Measurements from ENCODE around the gene AADACL4. TPM values are rescaled to one million over a fixed set of nuclear protein-coding genes. Genes with fewer than 3 reads are reported as not detected.

The AADACL4 gene
- total and polyA plus RNA-seq, 9 of the 15 experiments (the other 6 are each of a cell fraction or from before 2014, with no cell fraction given), result not detected

DNA sequence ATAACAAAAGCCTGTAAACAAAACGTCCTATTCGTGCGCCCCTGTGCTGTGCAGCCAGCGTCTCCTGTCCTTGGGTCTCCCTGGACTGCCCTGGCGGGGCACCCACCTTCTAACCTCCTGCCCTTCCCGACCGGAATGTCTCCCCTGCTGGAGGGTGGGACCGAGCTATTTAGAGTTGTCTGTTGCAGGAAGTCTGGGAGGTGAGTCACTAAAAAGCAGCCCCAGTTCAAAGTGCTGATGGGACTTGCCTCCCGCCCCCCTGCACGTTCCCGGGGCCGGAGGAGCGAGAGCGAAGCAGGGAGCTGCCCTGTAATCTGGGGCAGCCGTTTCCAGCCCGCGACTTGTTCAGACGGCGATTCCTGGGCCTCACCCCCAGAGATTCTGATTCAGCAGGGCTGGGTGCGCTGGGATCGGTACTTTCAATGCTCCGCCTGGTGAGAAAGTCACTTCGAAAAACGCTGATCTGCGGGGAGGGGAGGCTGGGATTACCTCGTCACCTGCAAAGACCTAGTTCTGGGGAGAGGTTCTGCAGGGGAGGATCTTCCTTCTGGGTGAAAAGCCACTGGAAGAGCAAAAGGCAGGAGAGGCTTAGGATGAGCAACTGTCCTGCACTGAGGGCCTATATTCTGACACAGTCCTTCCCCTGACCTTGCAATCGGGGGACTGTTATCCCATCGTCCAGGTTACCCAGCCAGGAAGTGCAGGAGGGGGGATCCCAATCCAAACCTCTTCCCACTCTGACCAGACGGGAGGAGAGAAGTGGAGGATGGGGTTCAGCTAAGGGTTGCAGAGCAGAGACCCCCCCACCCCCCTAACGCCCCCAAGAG is 24.7 kb upstream of the AADACL4 start:
- Histone ChIP-seq H3K4me3 (peak overlapping the region; percentile 71), H2AFZ (ENCODE audit: low read depth, low read length) (peak overlapping the region; percentile 58), H3K79me2 (ENCODE audit: control insufficient read depth, insufficient read depth, low read length) (peaks cover 63% of the 10 kb centered on the region), H3K4me2 (ENCODE audit: insufficient read depth, low read length) (peak overlapping the region; percentile 97), H3K9me1 (ENCODE audit: control insufficient read depth, insufficient read depth, low read length) (no peaks in the 10 kb centered on the region), H3K9ac (ENCODE audit: insufficient read depth in 1 of 2, low read depth in 2 of 2, low read length in 2 of 2) (peak overlapping the region; percentile 94 to 97), H3K27me3 (ENCODE audit: control insufficient read depth in 2 of 2, insufficient read depth in 2 of 2, low read length in 2 of 2) (no peaks in the 10 kb centered on the region), H3K4me1 (replicated peaks in 1 of 2; ENCODE audit: control insufficient read depth in 2 of 2, insufficient read depth in 2 of 2, low read length in 2 of 2) (peaks cover 27 to 40% of the 10 kb centered on the region in 2 experiments), H3K9me3 (replicated peaks; ENCODE audit: control insufficient read depth, insufficient read depth, low read depth, low read length) (0 out of 2 replicates have a peak, but pooled peaks cover 2% of the 10 kb centered on the region), H4K20me1 (replicated peaks; ENCODE audit: control insufficient read depth, insufficient read depth, low read length) (no peaks in the 10 kb centered on the region), H3K36me3 (ENCODE audit: control insufficient read depth, insufficient read depth, low read length) (peaks cover 12% of the 10 kb centered on the region; the same call in 1 of the 3 replicates), H3K27ac (ENCODE audit: extremely low read depth, low read depth, low read length) (peak overlapping the region; percentile 94)
- TSS peak; percentile 60 for BruUV-seq (replicated peaks)
- DNase-seq (ENCODE audit: extremely low read depth in 1 of 4, low spot score in 3 of 4), result peak; percentile 78 to 88 (median 84)
- in situ Hi-C loops (cut with MboI), result loop anchor here (5.0 to 25.0 kb wide), 2 partner anchors 212 to 307 kb away; no protein-coding TSS in a partner anchor
- ChIA-PET CTCF (ENCODE audit: low intra/inter-chr PET ratio) (interaction anchor here (0.6 to 3.4 kb wide), 10 partner anchors 15 to 347 kb away, joined by 3 to 30 read pairs (median 3); no protein-coding TSS in a partner anchor), POLR2A (interaction anchor here (0.6 to 3.4 kb wide), 22 partner anchors 10 to 344 kb away, joined by 3 to 14 read pairs (median 4); no protein-coding TSS in a partner anchor)
- peak; percentile 86 for FAIRE-seq
- ATAC-seq, result peak; percentile 57
- WGBS (ENCODE audit: insufficient coverage, low coverage, missing lambda C conversion rate), result 26% methylated on average over 30 of the region's 30 CpGs
- intact Hi-C loops (cut with micrococcal nuclease), result loop anchor here (1.0 to 5.0 kb wide), 5 partner anchors 18 to 170 kb away; no protein-coding TSS in a partner anchor
- TF ChIP-seq GTF2A2 (tag; IDR thresholded peaks at IDR 0.05) (no peak), OTX1 (CRISPR knock-in tag; IDR thresholded peaks at IDR 0.05) (peak; percentile 2; the same call in 1 of the 2 replicates), U2AF2 (optimal IDR thresholded peaks at IDR 0.05; ENCODE audit: low read depth, low read length) (no peak), MXI1 (IDR thresholded peaks at IDR 0.05; ENCODE audit: low read depth, low read length) (0 out of 2 replicates have a peak, but pooled peaks have one; percentile 26), ZNF707 (CRISPR knock-in tag; conservative IDR thresholded peaks at IDR 0.05) (no peak), LCOR (CRISPR knock-in tag; IDR thresholded peaks at IDR 0.05) (peak; percentile 62; the same call in 1 of the 2 replicates), ZNF239 (CRISPR knock-in tag; IDR thresholded peaks at IDR 0.05) (no peak), GABPA (tag; conservative IDR thresholded peaks at IDR 0.05; ENCODE audit: low read depth) (peak; percentile 52; the same call in 1 of the 2 replicates), ZNF436 (CRISPR knock-in tag; IDR thresholded peaks at IDR 0.05) (no peak), BRF1 (IDR thresholded peaks at IDR 0.05; ENCODE audit: borderline replicate concordance, extremely low read depth, insufficient read length) (no peak), ZNF384 (IDR thresholded peaks at IDR 0.05; ENCODE audit: low read depth, low read length) (0 out of 2 replicates have a peak, but pooled peaks have one; percentile 5), ZNF512 (tag; IDR thresholded peaks at IDR 0.05) (no peak), NCOA2 (IDR thresholded peaks at IDR 0.05; ENCODE audit: partially characterized antibody in 2 of 2) (no peak), ZNF589 (CRISPR knock-in tag; IDR thresholded peaks at IDR 0.05; ENCODE audit: low read depth) (no peak), CGGBP1 (CRISPR knock-in tag; IDR thresholded peaks at IDR 0.05) (no peak)
- TF ChIP-seq, protein P1, sequence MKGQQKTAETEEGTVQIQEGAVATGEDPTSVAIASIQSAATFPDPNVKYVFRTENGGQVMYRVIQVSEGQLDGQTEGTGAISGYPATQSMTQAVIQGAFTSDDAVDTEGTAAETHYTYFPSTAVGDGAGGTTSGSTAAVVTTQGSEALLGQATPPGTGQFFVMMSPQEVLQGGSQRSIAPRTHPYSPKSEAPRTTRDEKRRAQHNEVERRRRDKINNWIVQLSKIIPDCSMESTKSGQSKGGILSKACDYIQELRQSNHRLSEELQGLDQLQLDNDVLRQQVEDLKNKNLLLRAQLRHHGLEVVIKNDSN (CRISPR knock-in tag; IDR thresholded peaks at IDR 0.05), result no peak
- TF ChIP-seq, protein P2, sequence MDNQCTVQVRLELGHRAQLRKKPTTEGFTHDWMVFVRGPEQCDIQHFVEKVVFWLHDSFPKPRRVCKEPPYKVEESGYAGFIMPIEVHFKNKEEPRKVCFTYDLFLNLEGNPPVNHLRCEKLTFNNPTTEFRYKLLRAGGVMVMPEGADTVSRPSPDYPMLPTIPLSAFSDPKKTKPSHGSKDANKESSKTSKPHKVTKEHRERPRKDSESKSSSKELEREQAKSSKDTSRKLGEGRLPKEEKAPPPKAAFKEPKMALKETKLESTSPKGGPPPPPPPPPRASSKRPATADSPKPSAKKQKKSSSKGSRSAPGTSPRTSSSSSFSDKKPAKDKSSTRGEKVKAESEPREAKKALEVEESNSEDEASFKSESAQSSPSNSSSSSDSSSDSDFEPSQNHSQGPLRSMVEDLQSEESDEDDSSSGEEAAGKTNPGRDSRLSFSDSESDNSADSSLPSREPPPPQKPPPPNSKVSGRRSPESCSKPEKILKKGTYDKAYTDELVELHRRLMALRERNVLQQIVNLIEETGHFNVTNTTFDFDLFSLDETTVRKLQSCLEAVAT (IDR thresholded peaks at IDR 0.05), result peak in 1 of 2 experiments; percentile 15; a peak in 2 of 4 replicates

All from K562 (cell line).